HG03025 (cell line): ENCODE measurements around the gene IFI27L2.

Source experiments
- ATAC-seq: cut with Tn5 transposase; IDR thresholded peaks from one replicate; pipeline ENCODE4 v1.9.1; 2021; ENCODE audit warnings: mild to moderate bottlenecking, moderate library complexity; ENCODE audit not compliant: unreplicated experiment, low FRiP score

Gene IFI27L2

DNA sequence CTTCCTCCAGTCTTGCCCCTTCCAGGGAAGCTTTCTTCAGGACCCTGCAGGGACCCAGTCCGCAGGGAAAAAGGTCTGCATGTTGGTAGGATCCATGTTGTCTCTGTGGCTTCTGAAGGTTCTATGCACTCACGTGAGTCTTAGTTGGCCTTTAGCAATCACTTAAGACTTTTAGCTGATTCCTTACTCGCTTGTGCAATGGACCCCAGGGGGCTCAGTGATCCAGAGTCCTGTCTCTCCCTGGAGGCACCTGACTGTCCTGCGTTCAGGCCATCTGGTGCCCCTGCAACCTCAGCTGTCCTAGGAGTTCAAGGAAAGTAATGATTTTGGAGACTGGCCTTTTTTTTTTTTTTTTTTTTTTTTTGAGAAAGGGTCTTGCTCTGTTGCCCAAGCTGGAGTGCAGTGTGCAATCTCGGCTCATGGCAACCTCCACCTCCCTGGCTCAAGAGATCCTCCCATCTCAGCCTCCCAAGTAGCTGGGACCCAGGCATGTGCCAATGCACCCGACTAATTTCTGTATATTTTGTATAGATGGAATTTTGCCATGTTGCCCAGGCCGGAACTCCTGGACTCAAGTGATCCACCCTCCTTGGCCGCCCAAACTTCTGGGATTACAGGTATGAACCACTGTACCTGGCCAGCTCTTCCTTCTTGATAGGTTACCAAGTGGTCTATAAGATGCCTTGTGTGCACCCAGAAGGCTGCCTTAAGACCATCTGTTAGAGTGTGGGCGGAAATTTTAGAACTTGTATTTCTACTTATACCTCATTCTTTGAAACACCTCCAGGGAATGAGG, 4.6 kb downstream of the IFI27L2 start:
- no peak for ATAC-seq

DNA sequence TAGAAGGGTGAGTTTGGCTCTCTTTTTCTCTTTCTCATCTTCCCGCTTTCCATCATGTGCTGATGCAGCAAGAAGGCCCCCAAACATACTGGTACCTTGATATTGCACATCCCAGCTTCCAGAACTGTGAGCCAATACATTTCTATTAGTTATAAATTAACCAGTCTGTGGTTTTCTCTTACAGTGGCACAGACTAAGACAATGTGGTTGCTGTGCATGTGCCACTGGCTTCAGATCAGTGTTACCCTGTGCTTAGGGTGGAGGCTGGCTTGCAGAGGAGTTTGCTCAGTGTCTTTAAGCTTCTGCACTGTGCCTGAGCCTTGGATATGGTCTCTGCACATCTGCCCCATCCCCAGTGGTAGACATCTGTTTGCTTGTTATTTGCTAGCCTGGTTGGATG, 5.5 kb downstream of the IFI27L2 start:
- no peak for ATAC-seq

DNA sequence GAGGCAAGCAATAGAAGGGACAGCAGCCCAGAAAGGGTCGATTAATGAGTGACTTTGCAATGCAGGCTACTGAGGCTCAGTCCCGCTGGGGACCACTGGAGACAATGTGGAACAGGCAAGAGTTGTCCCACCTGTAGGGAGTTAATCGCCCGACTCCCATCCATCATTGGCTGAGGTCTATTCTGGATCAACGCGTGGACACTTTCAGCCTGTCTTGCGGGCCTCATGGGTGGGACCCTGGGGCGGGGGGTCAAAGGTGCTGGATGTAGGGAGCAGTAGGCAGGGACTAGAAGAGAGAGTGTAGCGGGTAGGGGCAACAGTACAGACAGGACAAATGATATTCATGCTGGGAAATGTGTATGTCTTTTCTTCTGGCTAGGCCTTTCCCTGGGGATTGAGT, 6.1 kb downstream of the IFI27L2 start:
- no peak for ATAC-seq

DNA sequence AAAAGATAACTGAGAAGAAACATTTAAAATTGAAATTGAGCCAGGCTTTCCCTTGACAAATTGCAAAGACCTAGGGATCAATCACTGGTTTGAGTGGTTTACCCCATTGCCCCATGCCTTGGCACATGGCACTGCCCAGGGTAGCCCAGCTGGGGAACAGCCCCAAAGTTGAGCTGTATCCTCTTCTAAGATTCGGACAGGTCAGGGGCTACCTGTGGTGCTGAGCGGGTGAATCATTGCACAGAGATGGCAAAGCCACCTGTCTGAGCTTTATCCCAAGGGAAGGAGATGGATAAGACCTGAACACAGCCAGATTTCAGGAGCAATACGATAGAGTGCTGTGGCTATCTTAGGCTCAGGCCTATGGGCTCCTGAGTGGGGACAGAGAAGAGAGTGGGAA, 7.0 kb downstream of the IFI27L2 start:
- ATAC-seq = no peak

DNA sequence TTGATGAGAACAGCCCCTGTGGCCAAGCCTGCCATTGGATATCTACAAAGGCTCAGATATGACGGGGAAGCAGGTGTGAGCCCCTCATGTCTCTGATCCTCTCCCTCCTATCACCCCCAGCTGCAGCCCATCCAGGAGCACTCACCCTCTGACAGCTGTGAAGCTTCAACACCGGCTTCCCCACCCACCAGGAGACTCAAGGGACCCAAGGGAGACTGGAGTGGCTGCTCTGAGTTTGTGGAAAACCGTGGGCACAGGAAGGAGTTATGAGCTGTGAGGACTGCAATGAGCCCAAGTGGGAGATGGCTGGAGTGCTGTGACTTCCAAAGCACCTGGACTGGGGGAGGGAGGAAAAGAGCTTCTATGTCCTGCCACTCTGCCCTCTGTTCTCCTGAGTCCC, 7.9 kb downstream of the IFI27L2 start:
- ATAC-seq = no peak

DNA sequence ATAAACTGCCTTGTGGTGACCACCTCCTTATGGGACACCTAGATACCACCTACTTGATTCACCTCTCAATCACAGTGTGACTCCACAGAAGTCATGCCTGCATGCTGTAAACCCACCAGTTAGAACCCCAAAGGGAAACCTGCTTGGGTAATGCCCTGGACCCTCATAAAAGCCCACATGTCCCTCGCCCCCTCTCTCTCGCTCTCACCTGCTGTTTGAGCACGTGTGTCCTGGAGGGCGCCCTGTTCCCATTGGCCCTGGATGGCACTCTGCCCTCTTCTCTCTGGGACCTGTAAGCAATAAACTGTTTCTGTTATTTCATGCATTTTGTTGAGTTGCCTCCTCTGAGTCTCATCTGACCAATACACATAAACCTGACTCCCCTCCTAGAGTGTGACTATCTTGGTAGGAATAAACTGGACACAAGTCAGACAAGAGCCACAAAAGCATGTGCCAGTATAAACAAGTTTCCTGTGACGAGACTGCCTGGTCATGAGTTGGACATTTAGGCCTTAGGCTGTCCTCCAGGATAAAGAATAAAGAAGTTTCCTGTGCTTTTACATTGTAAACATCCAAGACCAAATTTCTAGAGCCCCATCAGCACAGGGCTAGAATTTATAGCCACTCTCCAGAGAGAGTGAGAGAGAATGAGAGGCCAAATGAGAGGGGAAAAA, 8.6 kb downstream of the IFI27L2 start:
- no peak for ATAC-seq

DNA sequence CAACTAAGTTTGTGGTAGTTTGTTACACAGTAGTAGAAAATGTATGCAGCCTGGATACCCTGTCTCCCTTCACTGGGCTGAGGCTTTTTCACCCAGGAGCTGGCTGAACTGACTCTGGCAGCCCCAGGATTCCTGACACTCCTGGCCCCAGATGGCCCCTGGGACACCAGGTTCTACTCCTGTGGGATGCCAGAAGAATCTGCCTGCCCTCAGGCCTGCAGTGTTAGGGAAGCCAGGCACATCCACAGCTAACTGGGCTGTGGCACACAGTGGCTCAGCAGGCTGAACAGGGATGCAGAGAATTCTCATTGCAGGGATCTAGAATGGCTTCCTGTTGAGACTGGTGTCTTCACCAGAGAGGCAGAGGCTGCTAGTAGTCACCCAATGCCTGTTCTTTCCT, 10.3 kb downstream of the IFI27L2 start:
- ATAC-seq = no peak

DNA sequence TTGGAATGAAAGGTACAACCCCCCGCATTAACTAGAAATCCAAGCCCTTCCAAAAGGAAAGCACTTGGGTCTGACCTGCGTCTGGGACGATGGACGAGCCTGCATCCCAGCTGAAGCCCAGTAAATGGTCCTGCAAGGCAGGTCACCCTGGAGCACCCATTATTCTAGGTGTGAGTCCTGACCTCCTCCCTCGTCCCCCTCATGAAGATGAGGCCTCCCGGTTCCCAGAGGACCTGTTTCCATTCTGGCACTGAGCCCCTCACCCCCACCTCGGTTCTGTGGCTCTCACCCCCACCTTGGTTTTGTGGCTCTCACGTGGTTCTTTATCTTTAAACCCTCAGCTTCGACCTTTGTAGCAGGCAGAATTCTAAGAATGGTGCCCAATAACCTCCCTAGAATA, 11.5 kb downstream of the IFI27L2 start:
- no peak for ATAC-seq

DNA sequence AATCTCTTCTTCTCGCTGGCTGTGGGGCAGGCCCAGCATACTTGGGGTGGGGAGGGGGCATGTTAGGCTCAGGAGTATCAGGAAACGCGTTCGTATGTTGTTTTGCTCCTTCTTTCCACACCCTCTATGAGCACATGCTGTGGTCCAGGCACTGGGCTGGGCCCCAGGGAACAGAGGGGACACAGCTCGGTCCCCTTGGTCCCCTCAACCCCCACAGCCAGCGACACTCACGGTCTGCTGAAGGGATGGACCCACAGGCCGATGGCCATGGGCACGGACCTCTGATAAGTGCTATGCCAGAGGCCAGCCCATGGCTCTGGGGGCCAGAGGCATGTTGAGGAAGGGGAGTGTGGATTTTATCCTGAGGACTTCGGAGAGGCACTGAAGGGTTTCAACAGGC, 12.7 kb downstream of the IFI27L2 start:
- no peak for ATAC-seq

DNA sequence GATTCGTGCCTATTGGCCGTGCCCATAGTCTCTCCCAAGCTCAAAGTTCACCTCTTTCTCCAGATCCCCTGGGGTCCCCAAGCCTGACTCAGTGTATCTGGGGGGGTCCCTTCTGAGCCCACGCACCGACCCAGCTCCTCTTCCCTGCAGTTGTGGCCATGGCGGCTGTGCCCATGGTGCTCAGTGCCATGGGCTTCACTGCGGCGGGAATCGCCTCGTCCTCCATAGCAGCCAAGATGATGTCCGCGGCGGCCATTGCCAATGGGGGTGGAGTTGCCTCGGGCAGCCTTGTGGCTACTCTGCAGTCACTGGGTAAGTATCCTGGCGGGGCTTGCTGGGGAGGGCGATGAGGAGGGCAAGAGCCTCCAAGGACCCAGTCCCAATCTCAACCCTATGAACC, 13.8 kb downstream of the IFI27L2 start:
- ATAC-seq = no peak

DNA sequence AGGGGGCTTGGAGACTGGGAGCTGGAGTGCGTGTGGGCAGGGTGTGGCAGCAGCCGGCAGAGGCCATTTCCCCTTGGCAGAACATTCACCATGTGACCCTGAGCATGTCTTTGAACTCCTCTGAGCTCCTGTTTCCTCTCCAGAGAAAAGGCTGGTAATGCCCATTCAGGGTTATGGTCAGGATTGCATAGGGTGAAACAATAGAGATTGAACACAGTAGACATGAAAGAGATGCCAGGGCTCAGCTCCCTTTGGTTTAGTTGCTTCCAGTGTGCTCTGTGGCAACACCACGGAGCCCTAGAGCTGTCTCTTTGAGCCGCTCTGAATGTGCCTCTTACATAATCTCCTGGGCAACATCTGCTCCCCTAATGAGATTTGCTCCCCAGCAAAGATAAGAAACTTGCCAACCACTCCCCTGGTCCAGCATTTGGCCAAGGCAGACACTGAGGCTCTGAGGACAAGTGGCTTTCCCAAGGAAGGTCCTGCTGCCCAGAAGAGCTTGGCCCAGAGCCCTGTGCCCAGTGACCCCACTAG, 14.3 kb downstream of the IFI27L2 start:
- no peak for ATAC-seq

DNA sequence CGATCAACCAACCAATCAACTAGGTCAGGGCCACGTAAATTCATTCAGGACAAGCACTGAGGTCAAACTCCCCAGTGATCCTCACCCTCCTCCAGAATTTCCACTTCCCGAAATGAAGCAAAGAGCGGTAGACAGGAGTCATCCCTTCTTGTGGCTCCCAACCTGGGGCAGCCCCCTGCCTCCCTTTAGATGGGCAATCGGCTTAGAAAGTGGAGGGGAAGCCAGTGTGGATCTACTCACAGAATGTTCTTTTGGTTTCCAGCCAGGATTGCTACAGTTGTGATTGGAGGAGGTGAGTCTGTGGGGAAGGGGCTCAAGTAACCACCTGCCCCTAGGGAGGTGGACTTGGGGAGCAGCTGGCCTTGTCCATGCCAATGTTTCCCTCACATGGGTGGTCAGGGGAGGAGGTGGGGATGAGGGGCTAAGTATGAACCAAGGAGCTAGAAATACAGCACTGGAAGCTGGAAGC, 14.8 kb downstream of the IFI27L2 start:
- ATAC-seq = no peak

DNA sequence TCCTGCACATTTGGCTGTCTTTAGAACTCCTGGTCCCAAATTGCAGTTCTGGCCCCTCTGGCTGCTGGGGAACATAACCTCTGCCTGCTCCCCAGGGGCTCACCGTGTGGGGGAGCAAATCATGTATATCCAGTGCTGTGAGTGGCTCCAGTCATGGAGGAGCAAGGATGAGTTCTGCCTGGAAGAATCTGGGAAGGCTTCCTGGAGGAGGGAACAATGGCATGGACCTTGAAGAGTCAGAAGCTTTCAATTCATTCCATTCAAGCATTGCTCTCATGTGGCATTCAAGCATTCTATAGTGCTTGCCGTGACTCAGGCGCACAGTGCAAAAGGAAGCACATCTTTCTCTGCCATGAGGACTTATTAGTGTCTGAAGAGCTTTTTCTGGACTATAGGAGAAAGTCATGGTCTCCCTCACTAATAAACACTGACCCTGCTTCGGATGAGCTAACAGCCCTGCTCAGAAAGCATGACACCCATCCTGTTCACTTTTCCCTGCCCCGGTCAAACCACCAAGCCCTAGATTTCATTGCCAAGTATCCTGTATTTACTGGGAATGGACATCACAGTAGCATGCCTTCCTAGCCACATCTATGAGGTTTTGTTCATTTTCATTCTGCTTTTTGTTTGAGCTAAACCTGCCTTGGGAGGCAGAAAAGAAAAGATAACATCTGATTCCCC, 15.4 kb downstream of the IFI27L2 start:
- no peak for ATAC-seq

DNA sequence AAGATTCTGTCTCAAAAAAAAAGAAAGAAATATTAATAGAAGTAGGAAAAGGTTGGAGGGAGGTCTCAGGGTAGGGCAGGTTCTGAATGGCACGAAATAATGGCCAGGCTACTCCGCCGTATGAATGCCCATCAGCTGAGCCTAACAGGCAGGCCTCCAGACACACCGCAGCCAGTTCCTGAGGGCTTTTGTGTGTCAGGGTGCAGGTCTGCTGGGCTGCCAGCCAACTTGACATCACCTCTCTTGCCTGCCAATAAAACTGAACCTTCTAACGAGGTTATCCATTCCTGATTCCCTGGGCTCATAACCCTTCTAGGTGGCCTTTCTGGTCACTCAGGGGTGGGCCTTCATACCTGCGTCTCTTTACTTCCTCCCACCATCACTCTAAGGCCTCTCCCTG, 15.9 kb downstream of the IFI27L2 start:
- no peak for ATAC-seq

DNA sequence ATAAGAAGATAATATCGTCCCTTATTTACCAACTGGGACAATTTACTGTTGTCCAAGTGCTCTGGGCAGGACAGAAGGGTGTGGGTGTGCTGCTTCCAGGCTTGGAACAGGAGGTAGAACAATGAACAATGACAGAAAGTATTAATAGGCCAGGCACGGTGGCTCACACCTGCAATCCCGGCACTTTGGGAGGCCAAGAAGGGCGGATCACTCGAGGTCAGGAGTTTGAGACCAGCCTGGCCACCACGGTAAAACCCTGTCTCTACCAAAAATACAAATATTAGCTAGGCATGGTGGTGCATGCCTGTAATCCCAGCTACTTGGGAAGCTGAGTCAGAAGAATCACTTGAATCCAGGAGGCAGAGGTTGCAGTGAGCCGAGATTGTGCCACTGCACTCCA, 16.3 kb downstream of the IFI27L2 start:
- ATAC-seq = no peak

DNA sequence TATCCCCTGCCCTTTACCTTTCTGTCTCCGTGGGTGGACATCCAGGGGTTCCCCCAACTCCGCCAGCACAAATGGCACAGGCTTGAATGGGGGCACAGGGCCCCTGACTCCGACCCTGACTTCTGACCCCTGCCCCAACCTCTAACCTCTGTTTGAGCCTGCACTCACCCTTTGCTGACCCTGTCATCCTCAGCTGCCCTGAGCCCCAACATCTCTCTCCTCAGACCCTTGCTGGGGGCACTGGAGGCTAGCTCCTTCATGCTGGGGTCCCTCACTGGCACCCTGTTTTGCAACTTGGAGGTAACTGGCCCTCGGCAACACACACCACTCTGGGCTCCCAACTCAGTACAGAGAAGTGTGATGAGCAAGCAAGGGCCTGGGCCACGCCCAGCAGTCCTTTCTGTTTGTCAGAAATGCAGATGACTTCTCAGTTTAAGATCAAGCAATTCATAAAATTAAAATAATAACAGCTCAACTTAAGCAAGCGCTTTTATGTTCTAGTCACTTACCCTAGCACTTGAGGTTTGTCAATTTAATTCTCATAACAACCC, 16.8 kb downstream of the IFI27L2 start:
- no peak for ATAC-seq

DNA sequence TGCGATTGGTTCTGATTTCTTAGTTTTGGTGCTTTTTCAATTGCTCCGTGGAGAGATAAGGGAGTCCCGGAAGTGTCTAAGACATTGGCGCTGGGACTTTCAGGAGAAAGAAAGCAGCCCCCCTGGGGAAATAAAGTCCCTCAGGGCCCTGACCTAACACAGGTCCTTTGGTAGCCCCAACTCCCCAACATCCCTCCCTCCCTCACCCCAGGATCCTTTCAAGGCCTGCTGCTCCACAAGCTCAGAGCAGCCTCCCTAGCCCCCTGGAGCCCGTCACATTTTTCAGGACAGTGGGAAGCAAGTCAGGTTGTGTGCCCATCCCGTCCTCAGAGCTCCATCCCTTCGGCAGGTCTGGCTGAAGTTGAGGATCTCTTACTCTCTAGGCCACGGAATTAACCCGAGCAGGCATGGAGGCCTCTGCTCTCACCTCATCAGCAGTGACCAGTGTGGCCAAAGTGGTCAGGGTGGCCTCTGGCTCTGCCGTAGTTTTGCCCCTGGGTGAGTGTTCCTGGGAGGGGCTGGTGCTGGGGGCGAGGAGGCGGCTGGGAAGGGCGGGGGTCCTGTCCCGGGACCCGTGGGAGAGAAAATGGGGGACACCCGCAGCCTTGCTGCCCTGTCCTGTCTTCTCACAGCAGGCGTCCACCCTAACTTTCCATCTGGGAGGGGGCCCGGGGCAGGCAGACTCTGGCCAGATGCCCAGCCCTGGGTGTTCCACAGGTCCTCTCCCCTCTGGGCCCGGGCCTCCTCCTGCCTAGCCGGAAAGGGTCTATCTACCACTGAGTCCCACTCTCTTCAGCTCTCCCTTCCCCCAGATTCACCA, 17.9 kb downstream of the IFI27L2 start:
- no peak for ATAC-seq

DNA sequence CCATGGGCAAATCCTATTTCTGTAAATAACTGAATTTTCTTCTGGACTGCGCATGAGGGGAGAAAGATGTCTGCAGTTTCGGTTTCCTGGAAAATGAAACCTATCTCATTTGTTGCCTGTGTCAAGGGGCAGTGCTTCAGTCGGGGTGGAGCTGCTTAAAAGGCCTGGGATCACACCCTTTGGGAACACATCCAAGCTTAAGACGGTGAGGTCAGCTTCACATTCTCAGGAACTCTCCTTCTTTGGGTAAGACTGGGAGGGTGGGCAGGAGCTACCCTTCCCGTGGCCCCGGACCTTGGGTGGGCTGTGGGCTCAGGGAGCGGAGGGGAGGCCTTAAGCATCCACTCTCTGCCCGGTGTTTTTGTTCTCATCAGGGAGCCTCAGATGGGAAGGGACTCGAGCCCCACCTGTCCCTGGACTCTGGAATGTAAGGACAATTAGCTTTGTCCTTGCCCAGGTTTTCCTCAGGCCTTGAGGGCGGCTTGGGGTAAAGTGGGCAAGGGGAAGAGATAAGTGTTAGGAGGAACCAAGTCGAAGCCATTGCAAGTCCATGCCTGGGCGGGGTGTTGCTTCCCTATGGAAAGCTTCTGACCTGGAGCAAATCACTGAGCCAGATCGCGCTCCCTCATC, 18.7 kb downstream of the IFI27L2 start, which contains the start of gene IFI27:
Gene IFI27 (plus strand): TSS at position 185 of the 630 bp plus-strand sequence.
- no peak for ATAC-seq

DNA sequence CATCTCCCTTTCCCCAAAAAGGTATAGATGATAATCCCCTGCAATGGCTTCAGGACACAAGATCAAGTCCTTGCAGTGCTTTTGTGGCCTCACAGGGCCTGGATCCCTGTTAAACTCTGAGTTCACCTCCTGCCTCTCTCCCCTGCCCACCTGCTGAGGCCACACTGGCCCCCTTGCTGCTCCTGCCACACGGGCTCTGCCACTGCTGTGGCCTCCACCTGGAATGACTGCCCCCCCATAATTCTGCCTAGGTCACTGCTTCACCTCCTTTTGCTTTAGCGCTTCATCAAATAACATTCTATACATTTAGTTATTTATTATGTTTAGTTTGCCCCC, 19.5 kb downstream of the IFI27L2 start:
- no peak for ATAC-seq

DNA sequence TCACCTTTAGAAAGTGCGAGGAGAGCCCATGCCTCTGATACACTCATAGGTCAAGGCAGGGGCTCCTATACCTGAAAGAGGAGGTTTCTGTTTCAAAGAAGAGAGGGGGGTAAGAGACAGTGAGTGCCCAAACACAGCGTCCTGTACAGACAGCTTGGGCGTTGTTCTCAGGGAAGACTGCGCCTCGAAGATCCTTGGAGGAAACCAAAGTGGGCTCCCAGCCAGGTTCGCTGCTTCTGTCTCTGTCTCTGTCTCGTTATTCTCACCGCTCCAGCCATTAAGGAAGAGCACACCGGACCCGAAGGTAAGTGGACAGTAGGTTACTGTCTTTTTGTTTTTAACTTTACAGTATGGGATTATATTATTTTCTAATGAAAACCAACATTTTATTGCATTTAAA, 24.7 kb downstream of the IFI27L2 start:
- ATAC-seq = no peak
